Renal cortex interstitium (tissue), 11 donors: Measurements from ENCODE around the gene ATP6AP1. TPM values are rescaled to one million over a fixed set of nuclear protein-coding genes. Genes with fewer than 3 reads are reported as not detected.
A peak's percentile ranks its signal among the peaks of the same experiment; 100 is the strongest.
"Not testable (repeated sequence)": the region's sequence is repeated elsewhere in the genome, so short reads cannot be mapped to it uniquely, and the experiment has no call there.

ENCODE experiments used
- DNase-seq, 11 donors: peaks; one replicate each; pipeline ENCODE4 v3.0.0-alpha.2; 2013; ENCODE audit warnings: low read depth in 9 of 11, low spot score in 4 of 11; ENCODE audit errors: extremely low read depth in 1 of 11
- polyA plus RNA-seq, 3 donors: library from polyadenylated mRNA; unstranded; fragments of 120-200 nt; gene quantifications; one replicate each; pipeline ENCODE4 v1.2.1, GENCODE V29; 2013; ENCODE audit not compliant: insufficient read length in 3 of 3

ATP6AP1 gene
- polyA plus RNA-seq, 3 donors, result 133 to 160 (median 154) TPM

- not testable (repeated sequence) for DNase-seq
Observed at GRCh38 chrX:154396363-154396762, 32.1 kb upstream of the ATP6AP1 start.

- DNase-seq, result peak in 1 of 11 donors; percentile 43
Observed at GRCh38 chrX:154396973-154397887, 31.2 kb upstream of the ATP6AP1 start.

- peak; percentile 66 to 95 (median 88) for DNase-seq
Observed at GRCh38 chrX:154397888-154398667, 30.4 kb upstream of the ATP6AP1 start, which contains the start of gene RPL10. TSS of gene RPL10 (plus strand) at chrX:154398377. CDS start at chrX:154398520, 143 bp downstream.

- peak in 5 of 11 donors; percentile 65 to 79 (median 75) for DNase-seq
Observed at GRCh38 chrX:154398668-154399526, 29.6 kb upstream of the ATP6AP1 start.

GRCh38 chrX:154399527-154400368 lies 28.7 kb upstream of the ATP6AP1 start:
- no peak for DNase-seq

GRCh38 chrX:154400369-154400817 lies 28.1 kb upstream of the ATP6AP1 start:
- DNase-seq, result not testable (repeated sequence)

- DNase-seq, result no peak
Observed at GRCh38 chrX:154401045-154401799, 27.3 kb upstream of the ATP6AP1 start.

GRCh38 chrX:154401918-154402621 lies 26.4 kb upstream of the ATP6AP1 start:
- DNase-seq, result no peak

GRCh38 chrX:154402622-154403127 lies 25.8 kb upstream of the ATP6AP1 start:
- no peak for DNase-seq

GRCh38 chrX:154403192-154403591 lies 25.3 kb upstream of the ATP6AP1 start:
- no peak for DNase-seq

GRCh38 chrX:154403858-154404257 lies 24.6 kb upstream of the ATP6AP1 start:
- DNase-seq, result no peak

GRCh38 chrX:154404625-154405192 lies 23.8 kb upstream of the ATP6AP1 start:
- no peak for DNase-seq

- DNase-seq, result no peak
Observed at GRCh38 chrX:154408659-154409221, 19.7 kb upstream of the ATP6AP1 start.

- DNase-seq, result no peak
Observed at GRCh38 chrX:154409222-154409871, 19.1 kb upstream of the ATP6AP1 start, which contains the start of gene DNASE1L1. TSS of gene DNASE1L1 (minus strand) at chrX:154409254. CDS start at chrX:154405568, 3,686 bp downstream.

GRCh38 chrX:154411981-154412340 lies 16.5 kb upstream of the ATP6AP1 start:
- peak in 1 of 11 donors; percentile 49 for DNase-seq
